Mucosa of descending colon (tissue), 3 donors: ENCODE measurements around the gene NOD2. TPM values are rescaled to one million over a fixed set of nuclear protein-coding genes. Genes with fewer than 3 reads are reported as not detected.

Experiments used
- ATAC-seq: fragments of 200-7000 bp; cut with Tn5 transposase; one replicate; pipeline ENCODE4 v1.9.1; 2020; ENCODE audit warnings: mild to moderate bottlenecking, moderate library complexity
- DNase-seq, 3 donors: peaks; one replicate each; pipeline ENCODE4 v3.0.0-alpha.2; 2020
- H3K36me3 ChIP-seq: fragments of 200-600 bp; one replicate; pipeline ENCODE4 v1.8.0; 2021; ENCODE audit warnings: low read depth, mild to moderate bottlenecking
- H3K4me1 ChIP-seq: fragments of 200-600 bp; one replicate; pipeline ENCODE4 v1.8.0; 2021; ENCODE audit warnings: low read depth, mild to moderate bottlenecking
- H3K4me3 ChIP-seq: fragments of 200-600 bp; one replicate; pipeline ENCODE4 v1.8.0; 2021; ENCODE audit warnings: mild to moderate bottlenecking
- H3K9me3 ChIP-seq: fragments of 200-600 bp; one replicate; pipeline ENCODE4 v1.8.0; 2021; ENCODE audit warnings: mild to moderate bottlenecking
- intact Hi-C, 2 donors: fragments of 100-400 bp; cut with DNase I in 1 of 2; cut with micrococcal nuclease in 1 of 2; formaldehyde crosslinking; loops; one replicate each; pipeline versions ENCODE4 v1.11.0 to v1.11.1; 2022; cut with DNase I, micrococcal nuclease
- total RNA-seq, 3 donors: library from RNA; stranded (reverse); fragmentation: NEBNext Ultra II Directional in 2 of 3; extraction: Animal tissue kit (Norgen Biotek cat#: 25700) in 2 of 3; gene quantifications; one replicate each; pipeline versions ENCODE4 v1.2.1 to v1.2.4, GENCODE V29; 2021 to 2023
- TF ChIP-seq, protein P1 (sequence below): fragments of 200-600 bp; IDR thresholded peaks from one replicate; pipeline ENCODE4 v1.8.0; 2022; ENCODE audit warnings: antibody characterized with exemption, mild to moderate bottlenecking
- donor health status: DM: no; HTN: no; CAD: no; lungs with moderate emphysema.
- donor health status: DM: no; HTN: no; CAD: no.
- donor health status: DM: no; HTN: yes; CAD: no.

NOD2 gene
- total RNA-seq, 3 donors from 2014 or later: 0.87 to 2.4 (median 2.0) TPM

GRCh38 chr16:50651835-50652438, 41.5 kb upstream of the NOD2 start:
- intact Hi-C loops: no loop called here
- ATAC-seq: no peak
- no peaks in the 10 kb centered on the region for H3K4me1 ChIP-seq

GRCh38 chr16:50652836-50653425, 40.5 kb upstream of the NOD2 start:
- Histone ChIP-seq H3K36me3 (no peaks in the 10 kb centered on the region), H3K4me1 (no peaks in the 10 kb centered on the region), H3K9me3 (no peaks in the 10 kb centered on the region), H3K4me3 (no peak overlapping the region)
- ATAC-seq: no peak
- TF ChIP-seq, protein P1, sequence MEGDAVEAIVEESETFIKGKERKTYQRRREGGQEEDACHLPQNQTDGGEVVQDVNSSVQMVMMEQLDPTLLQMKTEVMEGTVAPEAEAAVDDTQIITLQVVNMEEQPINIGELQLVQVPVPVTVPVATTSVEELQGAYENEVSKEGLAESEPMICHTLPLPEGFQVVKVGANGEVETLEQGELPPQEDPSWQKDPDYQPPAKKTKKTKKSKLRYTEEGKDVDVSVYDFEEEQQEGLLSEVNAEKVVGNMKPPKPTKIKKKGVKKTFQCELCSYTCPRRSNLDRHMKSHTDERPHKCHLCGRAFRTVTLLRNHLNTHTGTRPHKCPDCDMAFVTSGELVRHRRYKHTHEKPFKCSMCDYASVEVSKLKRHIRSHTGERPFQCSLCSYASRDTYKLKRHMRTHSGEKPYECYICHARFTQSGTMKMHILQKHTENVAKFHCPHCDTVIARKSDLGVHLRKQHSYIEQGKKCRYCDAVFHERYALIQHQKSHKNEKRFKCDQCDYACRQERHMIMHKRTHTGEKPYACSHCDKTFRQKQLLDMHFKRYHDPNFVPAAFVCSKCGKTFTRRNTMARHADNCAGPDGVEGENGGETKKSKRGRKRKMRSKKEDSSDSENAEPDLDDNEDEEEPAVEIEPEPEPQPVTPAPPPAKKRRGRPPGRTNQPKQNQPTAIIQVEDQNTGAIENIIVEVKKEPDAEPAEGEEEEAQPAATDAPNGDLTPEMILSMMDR: no peak
- intact Hi-C loops: no loop called here
- no peak for DNase-seq

More at GRCh38 chr16:50651835-50652438, 41.5 kb upstream of the NOD2 start:
- TF ChIP-seq, protein P1: no peak
- no peaks in the 10 kb centered on the region for H3K9me3 ChIP-seq
- no peaks in the 10 kb centered on the region for H3K36me3 ChIP-seq
- no peak for DNase-seq
- no peak overlapping the region for H3K4me3 ChIP-seq

- no peaks in the 10 kb centered on the region for H3K9me3 ChIP-seq
- H3K4me3 ChIP-seq: no peak overlapping the region
- DNase-seq (no peak), ATAC-seq (no peak)
- TF ChIP-seq, protein P1: no peak
- H3K4me1 ChIP-seq: no peaks in the 10 kb centered on the region
- intact Hi-C loops: no loop called here
- H3K36me3 ChIP-seq: no peaks in the 10 kb centered on the region
Observed at GRCh38 chr16:50653633-50654519, 39.5 kb upstream of the NOD2 start.

- Histone ChIP-seq H3K36me3 (no peaks in the 10 kb centered on the region), H3K4me3 (no peak overlapping the region), H3K4me1 (no peaks in the 10 kb centered on the region), H3K9me3 (no peaks in the 10 kb centered on the region)
- no peak for ATAC-seq
- no peak for DNase-seq
- intact Hi-C loops: no loop called here
- TF ChIP-seq, protein P1: no peak
Observed at GRCh38 chr16:50655558-50656055, 37.8 kb upstream of the NOD2 start.

DNA sequence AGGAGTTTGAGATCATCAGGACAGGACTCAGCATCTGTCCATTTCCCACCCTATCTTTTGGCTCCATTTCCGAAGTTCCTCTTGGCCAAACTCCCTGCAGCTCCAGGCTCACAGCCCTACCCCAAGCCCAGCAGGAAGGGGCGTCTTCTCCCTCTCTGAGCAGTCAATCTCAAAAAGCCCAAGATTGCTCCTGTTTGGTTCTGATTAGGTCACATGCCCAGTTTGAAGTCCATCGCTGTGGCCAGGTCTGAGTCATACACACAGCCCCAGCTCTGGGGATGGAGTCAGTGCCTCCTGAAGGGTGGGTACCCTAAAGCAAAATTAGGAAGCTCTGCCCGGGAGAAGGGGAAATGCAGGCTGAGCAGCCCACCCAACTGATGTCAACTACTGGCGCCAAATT, 36.2 kb upstream of the NOD2 start:
- DNase-seq (no peak), ATAC-seq (peak; percentile 19)
- H3K36me3 ChIP-seq: no peaks in the 10 kb centered on the region
- H3K9me3 ChIP-seq: no peaks in the 10 kb centered on the region
- H3K4me1 ChIP-seq: no peaks in the 10 kb centered on the region
- no peak overlapping the region for H3K4me3 ChIP-seq
- TF ChIP-seq, protein P1: no peak
- intact Hi-C loops: no loop called here
